GM19463 (cell line): ENCODE measurements around the gene PLEKHF1.

Experiments used
- ATAC-seq: cut with Tn5 transposase; IDR thresholded peaks from one replicate; pipeline ENCODE4 v1.9.1; 2021; ENCODE audit warnings: mild to moderate bottlenecking, moderate library complexity; ENCODE audit not compliant: unreplicated experiment

The PLEKHF1 gene

GRCh38 chr19:29634423-29635130, 30.7 kb upstream of the PLEKHF1 start:
- ATAC-seq: no peak

GRCh38 chr19:29635963-29636362, 29.3 kb upstream of the PLEKHF1 start:
- ATAC-seq: no peak

- ATAC-seq: no peak
These were observed 28.5 kb upstream of the PLEKHF1 start for GRCh38 chr19:29636553-29637360.

GRCh38 chr19:29639086-29639485, 26.2 kb upstream of the PLEKHF1 start:
- no peak for ATAC-seq

GRCh38 chr19:29640231-29640630, 25.0 kb upstream of the PLEKHF1 start:
- no peak for ATAC-seq

GRCh38 chr19:29641597-29641996, 23.7 kb upstream of the PLEKHF1 start:
- ATAC-seq: no peak

GRCh38 chr19:29643361-29643935, 21.8 kb upstream of the PLEKHF1 start:
- no peak for ATAC-seq

GRCh38 chr19:29644210-29644609, 21.1 kb upstream of the PLEKHF1 start:
- no peak for ATAC-seq

- ATAC-seq: no peak
These were observed 19.8 kb upstream of the PLEKHF1 start for GRCh38 chr19:29645491-29645867.

GRCh38 chr19:29645911-29646310, 19.4 kb upstream of the PLEKHF1 start:
- no peak for ATAC-seq

GRCh38 chr19:29650772-29651387, 14.4 kb upstream of the PLEKHF1 start:
- no peak for ATAC-seq

- no peak for ATAC-seq
These were observed 13.5 kb upstream of the PLEKHF1 start for GRCh38 chr19:29651622-29652394.

- ATAC-seq: no peak
These were observed 11.9 kb upstream of the PLEKHF1 start for GRCh38 chr19:29653398-29653797.

- ATAC-seq: no peak
These were observed 9.5 kb upstream of the PLEKHF1 start for GRCh38 chr19:29655648-29656335.

- no peak for ATAC-seq
These were observed 6.9 kb upstream of the PLEKHF1 start for GRCh38 chr19:29658221-29658991.

GRCh38 chr19:29660835-29661234, 4.4 kb upstream of the PLEKHF1 start:
- ATAC-seq: no peak

- no peak for ATAC-seq
These were observed 3.0 kb upstream of the PLEKHF1 start for GRCh38 chr19:29662278-29662603.

GRCh38 chr19:29662604-29663404, 2.5 kb upstream of the PLEKHF1 start:
- ATAC-seq: no peak
